Limb (tissue), 2 donors: Measurements from ENCODE around the gene C1QTNF8.
"Not testable (repeated sequence)": the region's sequence is repeated elsewhere in the genome, so short reads cannot be mapped to it uniquely, and the experiment has no call there.

ENCODE experiments used
- DNase-seq, 2 donors: peaks; one replicate each; pipeline ENCODE4 v3.0.0-alpha.2; 2016; ENCODE audit errors: extremely low spot score in 2 of 2

The C1QTNF8 gene

DNA sequence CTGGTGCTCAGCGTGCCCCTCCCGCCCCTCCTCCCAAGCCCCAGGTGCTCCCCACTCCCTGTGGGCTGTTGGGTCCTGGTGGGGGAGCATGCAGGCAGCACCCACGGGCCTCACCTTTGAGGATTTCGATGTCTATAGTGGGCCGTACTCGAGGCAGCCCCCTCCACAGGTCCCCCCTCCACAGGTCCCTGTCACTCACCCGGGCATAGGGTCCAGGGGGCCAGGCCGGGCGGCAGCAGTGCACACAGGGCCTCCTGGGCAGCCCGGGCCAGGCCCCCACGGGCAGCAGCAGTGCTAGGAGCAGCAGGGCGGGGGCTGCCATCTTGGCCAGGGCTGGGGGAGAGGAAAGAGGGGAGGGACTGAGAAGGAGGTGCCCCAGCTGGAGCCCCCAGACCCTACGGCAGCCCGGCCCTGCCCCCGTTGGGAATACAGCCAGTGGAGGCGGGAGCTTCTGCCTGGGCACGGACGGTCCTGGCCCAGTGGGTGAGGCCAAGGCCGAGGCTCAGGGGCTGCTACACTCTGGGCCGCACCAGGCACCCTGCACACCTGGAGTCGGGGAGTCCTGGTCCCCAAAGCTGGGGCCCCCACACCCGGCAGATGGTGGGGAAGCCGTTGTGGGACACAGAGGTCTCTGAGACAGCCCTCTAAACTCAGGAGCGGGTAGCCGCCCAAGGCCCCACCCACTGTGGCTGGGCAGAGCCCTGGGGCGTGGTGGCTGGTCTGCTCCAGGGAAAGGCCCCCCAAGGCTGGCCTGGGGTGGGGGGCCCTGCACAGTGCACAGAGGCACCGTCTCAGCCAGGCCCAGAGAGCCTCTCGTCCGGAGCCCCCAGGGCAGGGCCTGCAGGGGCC lies 1.2 kb downstream of the C1QTNF8 start:
- no peak for DNase-seq

DNA sequence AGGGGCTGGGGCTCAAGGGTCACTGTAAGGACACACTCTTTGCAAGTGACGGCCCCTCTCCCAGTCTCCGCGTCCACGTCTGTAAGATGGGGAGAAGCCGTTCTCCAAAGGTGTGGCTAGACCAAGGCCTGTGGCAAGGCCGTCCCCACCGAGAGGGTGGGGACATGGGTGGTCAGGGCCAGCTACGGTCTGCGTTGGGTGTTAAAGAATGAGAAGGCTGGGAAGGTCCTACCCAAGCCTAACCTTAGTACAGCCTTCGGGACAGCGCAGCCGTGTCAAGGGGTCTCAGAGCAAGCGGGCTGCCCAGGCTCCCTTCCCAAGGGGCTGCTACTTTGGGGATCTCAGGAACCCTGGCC lies 1.9 kb downstream of the C1QTNF8 start:
- no peak for DNase-seq

DNA sequence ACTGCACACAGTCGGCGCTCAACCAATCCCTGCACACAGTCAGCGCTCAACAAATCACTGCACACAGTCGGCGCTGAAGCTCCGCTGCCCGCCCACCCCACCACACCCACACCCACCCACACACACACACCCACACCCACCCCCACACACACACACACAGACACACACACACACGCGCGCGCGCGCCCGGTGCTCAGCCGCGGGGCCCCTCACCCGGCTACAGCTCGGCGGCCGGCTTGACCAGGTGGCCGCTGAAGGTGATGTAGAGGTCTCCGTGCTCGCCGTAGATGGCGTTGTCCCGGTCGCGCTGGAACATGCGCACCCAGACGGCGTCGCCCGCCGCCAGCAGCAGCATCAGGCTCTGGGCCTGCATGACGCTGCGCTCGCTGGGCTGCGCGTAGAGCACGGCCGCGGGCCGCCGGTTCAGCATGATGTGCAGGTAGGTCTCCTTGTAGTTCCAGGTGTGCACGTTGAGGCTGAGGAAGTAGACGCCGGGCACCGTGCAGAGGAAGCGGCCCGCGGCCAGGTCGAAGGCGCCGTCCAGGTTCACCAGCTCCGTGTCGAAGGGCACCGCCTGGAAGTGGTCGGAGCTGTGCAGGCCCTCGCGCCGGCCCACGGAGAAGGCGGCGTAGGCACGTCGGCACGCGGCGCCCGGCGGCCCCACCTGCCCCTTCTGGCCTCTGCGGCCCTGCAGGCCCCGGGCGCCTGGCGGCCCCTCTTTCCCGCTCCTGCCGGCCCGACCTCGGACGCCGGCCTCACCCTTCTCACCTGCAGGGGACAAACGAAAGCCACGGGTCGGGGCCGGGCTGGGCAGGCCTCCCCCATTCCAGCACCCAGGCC lies 2.5 kb downstream of the C1QTNF8 start:
- no peak for DNase-seq

DNA sequence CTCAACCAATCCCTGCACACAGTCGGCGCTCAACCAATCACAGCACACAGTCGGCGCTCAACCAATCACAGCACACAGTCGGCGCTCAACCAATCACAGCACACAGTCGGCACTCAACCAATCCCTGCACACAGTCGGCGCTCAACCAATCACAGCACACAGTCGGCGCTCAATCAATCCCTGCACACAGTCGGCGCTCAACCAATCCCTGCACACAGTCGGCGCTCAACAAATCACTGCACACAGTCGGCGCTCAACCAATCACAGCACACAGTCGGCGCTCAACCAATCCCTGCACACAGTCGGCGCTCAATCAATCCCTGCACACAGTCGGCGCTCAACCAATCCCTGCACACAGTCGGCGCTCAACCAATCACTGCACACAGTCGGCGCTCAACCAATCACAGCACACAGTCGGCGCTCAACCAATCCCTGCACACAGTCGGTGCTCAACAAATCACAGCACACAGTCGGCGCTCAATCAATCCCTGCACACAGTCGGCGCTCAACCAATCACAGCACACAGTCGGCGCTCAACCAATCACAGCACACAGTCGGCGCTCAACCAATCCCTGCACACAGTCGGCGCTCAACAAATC lies 3.3 kb downstream of the C1QTNF8 start:
- DNase-seq = not testable (repeated sequence)

DNA sequence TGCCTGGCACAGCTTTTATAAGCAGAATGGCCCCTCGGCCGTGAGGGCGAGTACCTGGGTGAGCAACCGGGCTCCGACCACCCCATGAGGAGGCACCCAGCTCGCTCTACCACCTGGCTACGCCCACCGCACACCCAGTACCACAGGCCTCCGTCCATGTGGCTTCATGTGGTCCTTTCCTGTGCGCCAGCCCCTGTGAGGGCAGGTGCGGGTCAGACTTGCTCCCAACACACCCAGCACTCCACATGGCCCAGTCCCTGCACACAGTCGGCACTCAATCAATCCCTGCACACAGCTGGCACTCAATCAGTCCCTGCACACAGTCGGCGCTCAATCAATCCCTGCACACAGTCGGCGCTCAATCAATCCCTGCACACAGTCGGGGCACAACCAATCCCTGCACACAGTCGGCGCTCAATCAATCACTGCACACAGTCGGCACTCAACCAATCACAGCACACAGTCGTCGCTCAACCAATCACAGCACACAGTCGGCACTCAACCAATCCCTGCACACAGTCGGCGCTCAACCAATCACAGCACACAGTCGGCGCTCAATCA lies 4.0 kb downstream of the C1QTNF8 start:
- no peak for DNase-seq

DNA sequence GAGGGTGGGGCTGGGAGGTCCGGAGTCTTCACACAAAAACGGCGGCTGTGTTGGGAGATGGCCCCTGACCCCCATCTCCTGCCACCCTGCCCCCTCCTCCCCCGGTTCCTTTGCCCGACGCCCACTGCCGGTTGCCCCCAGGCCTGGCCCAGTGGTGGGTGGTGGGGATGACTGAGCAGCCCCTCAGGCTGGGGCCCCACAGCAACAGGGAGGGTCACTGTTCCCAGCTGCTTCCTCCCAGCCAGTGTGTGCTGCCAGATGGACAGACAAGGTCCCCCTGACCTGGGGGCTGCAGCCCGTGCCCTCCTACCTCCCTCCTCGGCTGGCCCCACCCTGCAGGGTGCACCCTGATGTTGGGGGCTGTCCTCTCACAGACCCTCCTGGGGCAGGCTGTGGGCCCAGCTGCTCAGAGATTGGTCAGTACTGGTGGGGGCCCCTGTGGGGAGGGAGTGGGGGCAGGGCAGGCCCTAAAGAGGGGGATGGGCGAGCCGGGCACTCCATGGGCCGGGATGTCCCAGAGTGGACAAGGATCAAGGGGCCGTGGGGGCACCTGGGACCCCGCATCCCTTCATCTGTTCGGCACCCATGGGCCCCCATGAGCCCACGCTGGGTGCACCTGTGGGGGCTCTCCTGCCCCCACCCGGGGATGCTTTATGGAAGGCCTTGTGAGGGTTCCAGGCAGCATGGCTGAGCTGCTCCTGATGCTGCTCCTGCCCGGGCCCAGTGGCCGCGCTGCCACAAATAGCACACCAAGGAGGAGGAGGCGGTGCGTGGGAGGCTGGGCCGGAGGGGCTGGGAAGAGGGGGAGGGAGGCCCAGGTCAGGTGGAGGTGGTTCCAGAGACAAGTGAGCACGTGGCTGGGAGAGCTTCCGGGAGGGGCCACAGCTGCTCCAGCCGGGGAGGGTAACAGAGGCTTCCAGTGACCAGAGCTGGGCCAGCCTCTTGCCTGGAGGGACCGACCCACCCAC lies 5.1 kb downstream of the C1QTNF8 start:
- DNase-seq = no peak

DNA sequence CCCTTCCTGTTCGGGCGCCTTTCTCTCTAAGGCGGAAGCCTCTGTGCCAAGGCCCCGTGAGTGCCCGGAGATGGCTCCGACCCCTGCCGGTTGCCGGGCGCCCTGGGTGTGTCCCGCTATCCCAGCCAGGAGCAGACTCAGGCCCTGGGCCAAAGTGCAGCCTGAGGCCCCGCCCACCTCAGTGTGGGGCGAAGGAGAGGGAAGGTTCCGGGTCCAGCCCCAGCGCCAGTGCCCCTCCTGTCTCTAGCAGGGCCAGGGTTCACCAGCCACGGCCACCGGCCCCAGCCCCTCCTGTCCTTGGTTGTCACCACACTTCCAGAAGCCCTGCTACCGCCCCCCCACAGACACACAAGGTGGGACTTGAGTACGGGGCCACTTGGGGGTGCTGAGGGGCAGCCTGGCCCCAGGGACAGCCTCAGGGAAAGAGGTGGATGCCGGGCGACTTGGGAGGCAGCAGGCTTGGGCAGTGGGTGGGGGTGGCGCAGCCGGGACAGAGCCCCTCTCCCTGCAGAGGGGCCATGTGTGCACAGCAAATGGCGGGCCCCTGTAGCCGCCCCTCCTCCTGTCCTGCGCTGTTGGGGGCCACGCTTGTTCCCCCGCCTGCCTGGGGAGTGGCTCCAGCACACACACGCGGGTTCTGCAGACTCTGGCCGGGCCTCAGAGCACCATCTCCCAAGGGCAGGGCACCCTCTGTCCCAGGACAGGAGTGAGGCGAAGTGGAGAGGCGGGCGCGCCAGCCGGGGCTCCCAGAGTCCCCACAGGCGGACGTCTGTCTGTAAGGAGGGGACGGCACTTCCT lies 6.0 kb downstream of the C1QTNF8 start:
- DNase-seq = no peak

DNA sequence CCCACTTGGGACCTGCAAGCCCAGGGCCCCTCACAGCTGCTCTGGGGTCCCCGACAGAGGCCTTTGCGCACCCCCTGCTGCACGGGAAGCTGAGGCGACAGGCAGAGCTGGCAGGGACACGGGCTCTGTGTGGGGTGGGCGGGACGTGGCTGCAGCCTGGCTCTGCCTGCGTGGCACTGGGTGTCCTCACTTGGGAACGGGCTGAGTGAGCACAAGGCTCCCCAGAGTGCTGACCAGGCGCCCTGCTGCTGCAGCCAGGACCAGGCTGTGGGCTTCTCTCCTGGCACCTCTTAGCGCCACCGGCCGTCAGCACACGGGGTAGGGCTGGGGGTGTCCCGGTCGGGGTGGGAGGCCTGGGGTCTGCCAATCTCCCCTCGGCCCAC lies 6.6 kb downstream of the C1QTNF8 start:
- DNase-seq = no peak

DNA sequence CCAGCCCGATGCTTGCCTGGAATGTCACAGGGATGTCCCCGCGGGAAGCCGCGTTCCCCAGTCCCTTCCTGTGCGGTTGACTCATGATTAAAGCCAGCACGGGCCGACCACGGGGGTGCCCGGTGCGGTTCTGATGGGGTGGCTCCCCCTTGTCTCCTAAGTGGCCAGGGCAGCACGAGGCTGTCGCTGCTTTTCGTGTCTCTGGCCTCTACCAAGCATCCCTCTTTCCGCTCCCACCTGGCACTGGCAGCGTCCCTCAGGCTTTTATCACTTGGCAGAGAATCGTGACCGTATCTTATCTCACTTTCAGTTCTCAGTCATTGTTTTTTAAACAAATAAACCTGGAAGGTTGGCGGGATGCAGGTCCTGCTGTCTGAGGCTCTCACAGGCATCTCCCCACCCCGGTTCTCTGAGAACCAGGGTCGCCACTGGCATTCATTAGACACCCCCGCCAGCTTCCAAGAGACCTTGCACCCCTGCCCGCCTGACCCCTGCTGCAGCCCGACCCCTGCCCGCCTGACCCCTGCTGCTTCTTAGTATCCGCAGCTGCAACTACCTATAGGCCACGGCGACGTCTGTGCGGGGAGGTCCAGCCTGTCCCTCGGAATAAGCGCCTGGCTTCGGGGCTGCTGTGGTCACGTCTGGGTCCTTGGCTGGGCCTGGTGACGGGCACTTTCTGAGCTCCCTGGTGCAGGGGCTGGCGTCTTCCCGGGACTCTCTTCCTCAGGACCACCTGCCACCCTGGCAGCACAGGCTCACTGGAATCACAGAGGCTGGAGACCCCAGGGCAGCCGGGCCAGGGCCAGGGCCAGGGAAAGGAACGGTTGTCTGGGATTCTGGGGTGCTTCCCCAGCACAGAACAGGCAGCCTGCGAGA lies 7.5 kb downstream of the C1QTNF8 start:
- no peak for DNase-seq

DNA sequence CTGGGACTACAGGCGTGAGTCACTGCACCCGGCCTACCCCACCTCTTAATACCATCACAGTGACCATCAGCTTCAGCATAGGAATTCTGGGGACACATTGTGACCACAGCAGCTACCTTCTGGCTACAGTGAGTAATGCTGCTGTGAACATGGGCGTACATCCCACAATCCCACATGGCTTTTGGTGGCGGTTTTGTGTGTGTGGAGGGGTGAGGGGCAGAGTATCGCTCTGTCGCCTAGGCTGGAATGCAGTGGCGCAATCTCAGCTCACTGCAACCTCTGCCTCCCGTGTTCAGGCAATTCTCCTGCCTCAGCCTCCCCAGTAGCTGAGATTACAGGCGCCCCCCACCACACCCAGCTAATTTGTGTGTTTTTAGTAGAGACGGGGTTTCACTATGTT lies 9.6 kb downstream of the C1QTNF8 start:
- not testable (repeated sequence) for DNase-seq

DNA sequence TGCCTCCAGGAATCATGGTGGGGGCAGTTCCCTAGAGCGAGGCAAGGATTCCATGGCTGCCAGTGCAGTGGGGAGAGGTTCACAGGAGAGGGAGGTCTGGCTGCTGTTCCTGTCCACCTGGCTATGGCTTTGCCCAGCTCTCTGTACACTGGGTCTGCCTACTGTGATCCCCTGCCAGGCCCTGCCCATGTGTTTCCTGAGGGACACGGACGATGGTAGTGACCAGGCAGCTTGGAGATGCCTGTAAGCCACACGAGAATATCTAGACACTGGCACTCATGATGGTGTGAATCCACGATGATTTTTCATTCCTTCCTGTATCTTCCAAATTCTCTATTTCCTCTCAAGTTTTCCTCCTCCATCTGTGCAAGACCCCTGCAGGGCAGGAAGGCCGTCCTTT lies 11.1 kb downstream of the C1QTNF8 start:
- no peak for DNase-seq

DNA sequence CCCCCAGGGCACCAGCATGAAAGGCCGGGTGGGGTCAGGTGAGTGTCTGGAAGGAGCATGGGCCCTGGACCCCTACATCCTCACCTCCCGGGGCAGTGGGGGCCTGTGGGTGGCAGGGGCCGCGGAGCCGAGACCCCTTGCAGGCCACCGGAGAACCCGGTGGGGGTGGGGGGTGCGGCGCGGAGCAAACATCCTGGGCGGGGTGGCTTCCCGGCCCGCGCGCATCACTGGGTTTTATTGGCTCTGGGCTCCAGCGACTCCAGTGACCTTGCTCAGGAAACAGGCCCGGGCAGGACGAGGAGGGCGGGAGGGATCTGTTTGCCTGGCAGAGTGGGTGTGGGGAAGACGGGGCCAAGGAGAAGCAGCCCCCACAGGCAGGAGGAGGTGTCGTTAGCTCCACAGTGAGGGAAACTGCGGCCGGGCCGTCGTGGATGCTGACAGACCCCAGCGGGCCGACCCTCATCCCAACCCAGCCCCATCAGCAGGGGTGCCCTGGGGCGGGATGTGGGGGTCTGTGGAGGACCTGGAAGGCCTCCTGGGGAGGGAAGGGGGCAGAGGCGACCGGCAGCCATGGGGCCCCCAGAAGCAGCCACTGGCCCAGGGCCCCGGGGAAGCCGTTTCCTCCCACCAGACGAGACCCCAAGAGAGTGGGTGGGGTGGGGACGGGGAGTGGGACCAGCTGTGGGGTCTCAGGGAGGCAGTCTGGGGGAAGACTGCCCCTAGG lies 12.9 kb downstream of the C1QTNF8 start:
- DNase-seq = no peak

DNA sequence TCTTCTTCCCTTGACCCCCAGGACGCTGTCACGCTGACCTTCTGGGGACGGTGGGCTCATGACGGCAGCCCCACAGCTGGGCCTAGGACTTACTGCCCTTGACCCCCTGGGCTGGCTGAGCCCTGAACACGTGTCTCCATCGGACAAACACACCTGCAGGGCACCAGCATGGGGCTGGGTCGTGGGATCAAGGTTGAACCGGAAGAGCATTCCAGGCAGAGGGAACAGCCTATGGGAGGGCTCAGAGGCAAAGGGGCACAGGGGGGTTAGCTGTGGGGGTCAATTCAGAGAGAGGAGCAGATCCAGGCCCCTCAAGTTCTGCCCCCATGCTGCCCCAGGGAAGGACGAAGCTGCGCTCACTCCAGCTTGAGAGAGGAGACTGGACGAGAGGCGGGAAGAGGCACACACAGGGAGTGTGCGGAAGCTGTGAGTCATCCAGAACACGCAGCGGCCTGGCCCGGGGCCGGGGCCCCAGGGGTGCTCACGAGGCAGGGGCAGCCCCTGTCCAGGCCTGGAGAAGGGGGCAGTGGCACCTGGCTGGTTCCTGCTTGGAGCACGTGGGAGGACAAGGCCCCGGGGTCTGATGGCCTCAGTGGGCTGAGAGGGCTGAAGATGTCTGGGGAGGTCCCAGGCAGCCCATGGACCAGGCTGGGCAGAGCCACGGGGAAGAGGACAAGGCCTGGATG lies 13.6 kb downstream of the C1QTNF8 start:
- no peak for DNase-seq

DNA sequence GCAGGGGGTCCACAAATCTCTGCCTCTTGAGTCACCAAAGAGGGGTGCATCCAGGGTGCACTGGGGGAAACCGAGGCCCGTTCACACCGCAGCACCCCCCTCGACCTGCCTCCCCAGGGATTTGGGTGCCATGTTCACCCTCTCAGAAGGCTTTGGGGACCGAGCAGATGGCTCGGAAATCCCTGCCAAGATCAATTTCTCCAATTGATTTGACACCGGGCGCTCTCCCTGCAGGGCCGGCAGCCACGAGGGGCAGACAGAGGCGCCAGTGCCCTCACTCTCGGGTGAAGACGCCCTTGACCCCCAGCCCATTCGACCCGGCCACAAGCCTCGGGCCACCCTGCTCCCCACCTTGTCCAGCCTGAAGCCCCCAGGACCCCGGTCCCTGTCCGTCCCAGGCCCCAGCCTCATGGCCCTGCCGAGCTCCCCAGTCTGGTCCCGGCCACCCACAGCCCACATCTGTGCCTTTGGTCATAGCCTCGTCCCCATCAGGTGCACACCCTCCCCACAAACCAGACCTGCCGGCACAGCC lies 14.2 kb downstream of the C1QTNF8 start:
- DNase-seq = no peak

DNA sequence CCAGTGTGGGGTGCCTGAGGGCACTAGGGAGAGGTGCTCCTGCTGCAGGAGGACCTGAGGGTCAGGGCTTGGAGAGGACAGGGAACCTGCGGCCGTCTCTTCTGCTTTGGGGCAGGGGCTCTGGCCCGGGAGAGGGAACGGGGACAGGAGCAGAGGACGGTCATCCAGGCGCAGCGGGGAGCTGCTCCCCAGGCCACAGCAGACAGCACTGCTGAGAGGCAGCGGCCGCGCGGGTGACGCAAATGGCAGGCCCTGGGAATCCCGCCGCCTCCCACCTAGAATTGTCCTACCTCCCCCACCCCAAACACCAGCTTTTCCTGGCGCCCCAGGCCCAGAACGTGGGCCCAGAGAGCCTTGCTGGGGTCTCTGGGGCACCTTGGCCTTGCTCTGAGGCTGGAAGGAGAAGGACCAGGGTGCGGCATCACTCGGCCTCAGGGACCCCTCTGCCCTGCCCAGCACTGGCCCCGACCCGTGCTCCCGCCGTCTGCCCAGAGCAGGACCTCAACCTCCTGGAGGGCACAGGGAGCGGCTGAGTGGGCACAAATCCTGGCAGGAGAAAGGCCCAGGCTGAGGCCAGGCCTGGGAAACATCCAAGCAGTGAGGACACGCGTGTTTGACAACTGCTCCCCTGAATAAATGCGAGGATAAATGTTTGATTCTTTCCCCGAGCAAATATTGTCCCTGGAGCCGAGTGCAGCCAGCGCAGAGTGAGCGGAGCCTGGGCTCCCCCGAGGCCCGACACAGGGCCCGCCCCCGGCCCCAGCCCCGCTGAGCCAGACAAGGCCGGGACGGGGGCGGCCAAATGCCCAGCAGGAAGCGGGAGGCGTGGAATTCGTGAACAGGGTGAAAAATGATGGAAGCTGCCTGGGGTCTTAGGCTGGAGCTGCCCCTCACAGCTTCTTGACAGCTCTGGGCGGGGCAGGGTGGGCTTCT lies 15.0 kb downstream of the C1QTNF8 start:
- DNase-seq = no peak

DNA sequence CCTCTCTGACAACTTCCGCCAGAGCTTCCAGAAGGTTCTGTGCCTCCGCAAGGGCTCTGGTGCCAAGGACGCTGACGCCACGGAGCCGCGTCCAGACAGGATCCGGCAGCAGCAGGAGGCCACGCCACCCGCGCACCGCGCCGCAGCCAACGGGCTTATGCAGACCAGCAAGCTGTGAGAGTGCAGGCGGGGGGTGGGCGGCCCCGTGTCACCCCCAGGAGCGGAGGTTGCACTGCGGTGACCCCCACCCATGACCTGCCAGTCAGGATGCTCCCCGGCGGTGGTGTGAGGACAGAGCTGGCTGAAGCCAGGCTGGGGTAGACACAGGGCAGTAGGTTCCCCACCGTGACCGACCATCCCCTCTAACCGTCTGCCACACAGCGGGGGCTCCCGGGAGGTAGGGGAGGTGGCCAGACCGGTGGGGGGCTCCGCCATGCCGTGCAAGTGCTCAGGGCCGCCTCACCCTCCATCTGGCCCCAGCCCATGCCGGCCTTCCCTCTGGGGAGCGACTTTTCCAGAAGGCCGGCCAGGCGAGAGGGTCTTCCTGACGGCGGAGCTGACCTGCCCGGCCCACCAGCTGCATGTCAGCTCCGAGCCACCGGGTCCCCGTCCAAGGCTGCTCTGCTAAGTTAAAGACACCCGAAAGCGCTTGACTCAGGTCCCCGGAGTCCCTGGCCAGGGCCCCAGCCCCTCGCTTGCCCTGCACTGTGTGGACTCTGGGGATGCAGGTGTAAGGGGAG lies 16.1 kb downstream of the C1QTNF8 start:
- no peak for DNase-seq
